NT2/D1 (cell line): ENCODE results near the gene FCSK.
"Not testable (repeated sequence)": the region's sequence is repeated elsewhere in the genome, so short reads cannot be mapped to it uniquely, and the experiment has no call there.

Experiments used
- SUZ12 ChIP-seq: IDR thresholded peaks from 2 replicates; pipeline ENCODE4 v1.6.1; 2011; ENCODE audit not compliant: insufficient read length, insufficient read depth; ENCODE audit errors: extremely low read depth
- YY1 ChIP-seq: IDR thresholded peaks from 2 replicates; pipeline ENCODE4 v1.6.1; 2011; ENCODE audit not compliant: insufficient read length, insufficient read depth

DNA sequence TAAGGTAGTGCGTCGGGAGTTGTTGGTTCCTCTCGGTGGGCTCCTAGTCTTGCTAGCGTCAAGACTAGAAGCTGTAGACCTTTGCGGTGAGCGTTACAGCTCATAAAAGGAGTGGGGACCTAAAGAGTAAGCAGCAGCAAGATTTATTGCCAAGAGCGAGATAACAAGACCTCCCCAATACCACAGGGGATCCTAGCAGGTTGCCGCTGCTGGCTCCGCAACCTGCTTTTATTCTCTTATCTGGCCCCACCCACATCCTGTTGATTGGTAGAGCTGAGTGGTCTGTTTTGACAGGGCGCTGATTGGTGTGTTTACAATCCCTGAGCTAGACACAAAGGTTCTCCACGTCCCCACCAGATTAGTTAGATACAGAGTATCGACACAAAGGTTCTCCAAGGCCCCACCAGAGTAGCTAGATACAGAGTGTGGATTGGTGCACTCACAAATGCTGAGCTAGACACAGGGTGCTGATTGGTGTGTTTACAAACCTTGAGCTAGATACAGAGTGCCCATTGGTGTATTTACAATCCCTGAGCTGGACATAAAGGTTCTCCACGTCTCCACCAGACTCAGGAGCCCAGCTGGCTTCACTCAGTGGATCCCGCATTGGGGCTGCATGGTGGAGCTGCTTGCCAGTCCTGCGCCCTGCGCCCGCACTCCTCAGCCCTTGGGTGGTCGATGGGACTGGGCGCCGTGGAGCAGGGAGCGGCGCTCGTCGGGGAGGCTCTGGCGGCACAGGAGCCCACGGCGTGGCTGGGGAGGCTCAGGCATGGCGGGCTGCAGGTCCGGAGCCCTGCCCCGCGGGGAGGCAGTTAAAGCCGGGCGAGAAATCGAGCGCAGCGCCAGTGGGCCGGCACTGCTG, 4.0 kb upstream of the FCSK start:
- TF ChIP-seq YY1, SUZ12: not testable (repeated sequence)
